HepG2 (cell line): Measurements from ENCODE around the gene COPS6. TPM values are rescaled to one million over a fixed set of nuclear protein-coding genes. Genes with fewer than 3 reads are reported as not detected.

ENCODE experiments used
- AHR ChIP-seq: IDR thresholded peaks from 2 replicates; pipeline ENCODE4 v1.6.1; 2018; ENCODE audit warnings: missing genetic modification reagents, missing compliant biosample characterization
- ATF7-NPFF ChIP-seq: sonication (generic); formaldehyde crosslinking; IDR thresholded peaks from 2 replicates; pipeline ENCODE4 v1.8.1; 2023; ENCODE audit warnings: mild to moderate bottlenecking, low read depth, missing genetic modification reagents, moderate library complexity
- CHCHD3 ChIP-seq: sonication (generic); formaldehyde crosslinking; IDR thresholded peaks from 2 replicates; pipeline ENCODE4 v1.8.0; 2022; ENCODE audit warnings: mild to moderate bottlenecking, missing genetic modification reagents, moderate library complexity
- FOXA1 ChIP-seq, 2 experiments: fragments of 450-650 bp in 1 of 2; sonication (generic) in 1 of 2; formaldehyde crosslinking in 1 of 2; IDR thresholded peaks; 2 replicates each; pipeline versions ENCODE4 v1.4.0 to v1.6.1; 2016 to 2020; ENCODE audit warnings: missing genetic modification reagents in 1 of 2
- MEIS1 ChIP-seq: sonication (generic); formaldehyde crosslinking; IDR thresholded peaks from 2 replicates; pipeline ENCODE4 v1.9.0; 2021; ENCODE audit warnings: mild to moderate bottlenecking, missing genetic modification reagents, moderate library complexity, borderline replicate concordance
- RORA ChIP-seq: sonication (generic); formaldehyde crosslinking; IDR thresholded peaks from 2 replicates; pipeline ENCODE4 v1.5.0; 2020; ENCODE audit warnings: mild to moderate bottlenecking, missing genetic modification reagents, moderate library complexity
- SALL2 ChIP-seq: sonication (generic); formaldehyde crosslinking; IDR thresholded peaks from 2 replicates; pipeline ENCODE4 v1.8.1; 2023; ENCODE audit warnings: mild to moderate bottlenecking, missing genetic modification reagents, inconsistent platforms
- SP1 ChIP-seq, 2 experiments: fragments of 450-650 bp in 1 of 2; sonication (generic) in 1 of 2; formaldehyde crosslinking in 1 of 2; IDR thresholded peaks; 2 replicates each; pipeline versions ENCODE4 v1.4.0 to v1.6.1; 2016 to 2020; ENCODE audit warnings: missing genetic modification reagents in 1 of 2
- TBP ChIP-seq: sonication (generic); formaldehyde crosslinking; IDR thresholded peaks from 2 replicates; pipeline ENCODE4 v1.5.0; 2020; ENCODE audit warnings: missing genetic modification reagents
- TOPORS ChIP-seq: sonication (generic); formaldehyde crosslinking; IDR thresholded peaks from 2 replicates; pipeline ENCODE4 v1.8.0; 2023; ENCODE audit warnings: mild to moderate bottlenecking, missing genetic modification reagents
- ZBTB7B ChIP-seq: sonication (generic); formaldehyde crosslinking; IDR thresholded peaks from 2 replicates; pipeline ENCODE4 v1.4.0; 2020; ENCODE audit warnings: missing genetic modification reagents
- ZNF136 ChIP-seq: sonication (generic); formaldehyde crosslinking; IDR thresholded peaks from 2 replicates; pipeline ENCODE4 v1.8.1; 2022; ENCODE audit warnings: low read depth, mild to moderate bottlenecking, moderate library complexity, missing genetic modification reagents
- ZNF720 ChIP-seq: sonication (generic); formaldehyde crosslinking; IDR thresholded peaks from 2 replicates; pipeline ENCODE4 v1.4.0; 2020; ENCODE audit warnings: missing genetic modification reagents
- ZNF780A ChIP-seq: sonication (generic); formaldehyde crosslinking; IDR thresholded peaks from 2 replicates; pipeline ENCODE4 v1.8.0; 2022; ENCODE audit warnings: mild to moderate bottlenecking, missing genetic modification reagents, moderate library complexity
- ZNF816 ChIP-seq: sonication (generic); formaldehyde crosslinking; IDR thresholded peaks from 2 replicates; pipeline ENCODE4 v1.8.0; 2022; ENCODE audit warnings: missing genetic modification reagents, mild to moderate bottlenecking, borderline replicate concordance
- polyA plus RNA-seq, 8 experiments: library from polyadenylated mRNA; depleted of rRNA in 3 of 8; stranded (reverse) in 7 of 8; unstranded in 1 of 8; fragments of >200 nt; fragmentation: Illumina TruSeq in 4 of 8; extraction: Trizol in 4 of 8; gene quantifications; 2 replicates each; pipeline versions ENCODE4 v1.2.1 to v1.2.3, GENCODE V29; 2011 to 2016; ENCODE audit warnings: low read depth in 4 of 8, missing spikeins in 1 of 8, mixed read lengths in 1 of 8; ENCODE audit not compliant: insufficient read depth in 1 of 8
- total RNA-seq, 5 experiments: library from RNA; depleted of rRNA; stranded (reverse); fragments of >200 nt; fragmentation: Illumina TruSeq; extraction: Trizol; gene quantifications; 2 replicates each; pipeline ENCODE4 v1.2.3, GENCODE V29; 2016; ENCODE audit warnings: low read depth in 1 of 5
- TF ChIP-seq, protein P1 (sequence below): sonication (generic); formaldehyde crosslinking; IDR thresholded peaks from 2 replicates; pipeline ENCODE4 v1.4.0; 2020; ENCODE audit warnings: mild to moderate bottlenecking, missing genetic modification reagents
- TF ChIP-seq, protein P2 (sequence below): sonication (generic); formaldehyde crosslinking; IDR thresholded peaks from 2 replicates; pipeline ENCODE4 v1.5.1; 2020; ENCODE audit warnings: mild to moderate bottlenecking, missing genetic modification reagents, borderline replicate concordance
- TF ChIP-seq, protein P3 (sequence below): sonication (generic); formaldehyde crosslinking; IDR thresholded peaks from 2 replicates; pipeline ENCODE4 v1.5.0; 2020; ENCODE audit warnings: mild to moderate bottlenecking, missing genetic modification reagents
- TF ChIP-seq, protein P4 (sequence below): sonication (generic); formaldehyde crosslinking; IDR thresholded peaks from 2 replicates; pipeline ENCODE4 v1.8.0; 2023; ENCODE audit warnings: mild to moderate bottlenecking, missing genetic modification reagents
- TF ChIP-seq, protein P5 (sequence below): sonication (generic); formaldehyde crosslinking; IDR thresholded peaks from 2 replicates; pipeline ENCODE4 v1.4.0; 2020; ENCODE audit warnings: missing genetic modification reagents

Gene COPS6
- total and polyA plus RNA-seq, 2 of the 13 experiments (the other 11 are each of a cell fraction or from before 2014, with no cell fraction given): 33.4 to 117 TPM

DNA sequence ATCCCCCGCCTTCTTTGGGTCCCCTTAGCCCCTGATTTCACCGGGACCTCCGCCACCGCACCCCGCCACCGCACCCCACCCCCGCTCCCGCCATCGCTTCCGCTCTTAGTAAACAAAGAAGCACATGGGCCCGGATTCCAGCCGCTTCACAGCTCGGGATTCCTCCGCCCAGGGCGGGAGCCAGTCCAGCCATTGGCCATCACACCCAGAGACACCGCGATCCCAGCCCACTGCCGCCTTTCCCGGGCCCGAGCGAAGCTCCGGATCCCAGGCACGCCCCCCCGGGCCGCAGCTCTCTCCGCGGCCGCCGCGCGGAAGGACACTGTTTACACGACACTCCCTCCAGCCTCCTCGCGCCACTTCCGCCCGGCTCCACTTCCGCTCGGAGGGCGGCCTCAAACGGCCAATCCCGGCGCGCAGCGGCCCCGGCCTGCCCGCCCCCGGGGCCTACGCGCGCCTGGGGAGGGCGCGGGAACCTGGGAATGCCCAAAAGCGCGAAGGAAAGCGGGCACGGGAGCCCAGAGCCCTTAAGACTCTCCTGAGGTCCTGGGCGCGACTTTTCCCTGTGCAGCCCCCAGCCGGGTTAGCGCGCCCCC, 11.7 kb downstream of the COPS6 start (continued):
- TF ChIP-seq, protein P1, sequence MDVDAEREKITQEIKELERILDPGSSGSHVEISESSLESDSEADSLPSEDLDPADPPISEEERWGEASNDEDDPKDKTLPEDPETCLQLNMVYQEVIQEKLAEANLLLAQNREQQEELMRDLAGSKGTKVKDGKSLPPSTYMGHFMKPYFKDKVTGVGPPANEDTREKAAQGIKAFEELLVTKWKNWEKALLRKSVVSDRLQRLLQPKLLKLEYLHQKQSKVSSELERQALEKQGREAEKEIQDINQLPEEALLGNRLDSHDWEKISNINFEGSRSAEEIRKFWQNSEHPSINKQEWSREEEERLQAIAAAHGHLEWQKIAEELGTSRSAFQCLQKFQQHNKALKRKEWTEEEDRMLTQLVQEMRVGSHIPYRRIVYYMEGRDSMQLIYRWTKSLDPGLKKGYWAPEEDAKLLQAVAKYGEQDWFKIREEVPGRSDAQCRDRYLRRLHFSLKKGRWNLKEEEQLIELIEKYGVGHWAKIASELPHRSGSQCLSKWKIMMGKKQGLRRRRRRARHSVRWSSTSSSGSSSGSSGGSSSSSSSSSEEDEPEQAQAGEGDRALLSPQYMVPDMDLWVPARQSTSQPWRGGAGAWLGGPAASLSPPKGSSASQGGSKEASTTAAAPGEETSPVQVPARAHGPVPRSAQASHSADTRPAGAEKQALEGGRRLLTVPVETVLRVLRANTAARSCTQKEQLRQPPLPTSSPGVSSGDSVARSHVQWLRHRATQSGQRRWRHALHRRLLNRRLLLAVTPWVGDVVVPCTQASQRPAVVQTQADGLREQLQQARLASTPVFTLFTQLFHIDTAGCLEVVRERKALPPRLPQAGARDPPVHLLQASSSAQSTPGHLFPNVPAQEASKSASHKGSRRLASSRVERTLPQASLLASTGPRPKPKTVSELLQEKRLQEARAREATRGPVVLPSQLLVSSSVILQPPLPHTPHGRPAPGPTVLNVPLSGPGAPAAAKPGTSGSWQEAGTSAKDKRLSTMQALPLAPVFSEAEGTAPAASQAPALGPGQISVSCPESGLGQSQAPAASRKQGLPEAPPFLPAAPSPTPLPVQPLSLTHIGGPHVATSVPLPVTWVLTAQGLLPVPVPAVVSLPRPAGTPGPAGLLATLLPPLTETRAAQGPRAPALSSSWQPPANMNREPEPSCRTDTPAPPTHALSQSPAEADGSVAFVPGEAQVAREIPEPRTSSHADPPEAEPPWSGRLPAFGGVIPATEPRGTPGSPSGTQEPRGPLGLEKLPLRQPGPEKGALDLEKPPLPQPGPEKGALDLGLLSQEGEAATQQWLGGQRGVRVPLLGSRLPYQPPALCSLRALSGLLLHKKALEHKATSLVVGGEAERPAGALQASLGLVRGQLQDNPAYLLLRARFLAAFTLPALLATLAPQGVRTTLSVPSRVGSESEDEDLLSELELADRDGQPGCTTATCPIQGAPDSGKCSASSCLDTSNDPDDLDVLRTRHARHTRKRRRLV (CRISPR knock-in tag): no peak
- TF ChIP-seq SP1 (IDR thresholded peaks at IDR 0.05) (no peak), SP1 (CRISPR knock-in tag; IDR thresholded peaks at IDR 0.05) (peak; percentile 79), ZNF816 (0 out of 2 replicates have a peak, but pooled peaks have one; percentile 46), ATF7-NPFF (CRISPR knock-in tag) (peak; percentile 75), FOXA1 (IDR thresholded peaks at IDR 0.05) (peak; percentile 71), FOXA1 (CRISPR knock-in tag; IDR thresholded peaks at IDR 0.05) (peak; percentile 99), MEIS1 (CRISPR knock-in tag) (no peak), TBP (CRISPR knock-in tag) (no peak), TOPORS (CRISPR knock-in tag) (no peak; the same call in none of the 2 replicates), SALL2 (peak; percentile 85; the same call in 1 of the 2 replicates), RORA (CRISPR knock-in tag) (no peak), AHR (CRISPR knock-in tag) (no peak), ZBTB7B (CRISPR knock-in tag) (0 out of 2 replicates have a peak, but pooled peaks have one; percentile 39), ZNF720 (CRISPR knock-in tag) (no peak), ZNF136 (CRISPR knock-in tag) (no peak), ZNF780A (CRISPR knock-in tag) (no peak), CHCHD3 (peak; percentile 70; the same call in 1 of the 2 replicates)
- TF ChIP-seq, protein P2, sequence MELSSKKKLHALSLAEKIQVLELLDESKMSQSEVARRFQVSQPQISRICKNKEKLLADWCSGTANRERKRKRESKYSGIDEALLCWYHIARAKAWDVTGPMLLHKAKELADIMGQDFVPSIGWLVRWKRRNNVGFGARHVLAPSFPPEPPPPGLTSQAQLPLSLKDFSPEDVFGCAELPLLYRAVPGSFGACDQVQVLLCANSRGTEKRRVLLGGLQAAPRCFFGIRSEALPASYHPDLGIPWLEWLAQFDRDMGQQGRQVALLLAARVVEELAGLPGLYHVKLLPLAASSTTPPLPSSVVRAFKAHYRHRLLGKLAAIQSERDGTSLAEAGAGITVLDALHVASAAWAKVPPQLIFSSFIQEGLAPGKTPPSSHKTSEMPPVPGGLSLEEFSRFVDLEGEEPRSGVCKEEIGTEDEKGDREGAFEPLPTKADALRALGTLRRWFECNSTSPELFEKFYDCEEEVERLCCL: no peak
- TF ChIP-seq, protein P3, sequence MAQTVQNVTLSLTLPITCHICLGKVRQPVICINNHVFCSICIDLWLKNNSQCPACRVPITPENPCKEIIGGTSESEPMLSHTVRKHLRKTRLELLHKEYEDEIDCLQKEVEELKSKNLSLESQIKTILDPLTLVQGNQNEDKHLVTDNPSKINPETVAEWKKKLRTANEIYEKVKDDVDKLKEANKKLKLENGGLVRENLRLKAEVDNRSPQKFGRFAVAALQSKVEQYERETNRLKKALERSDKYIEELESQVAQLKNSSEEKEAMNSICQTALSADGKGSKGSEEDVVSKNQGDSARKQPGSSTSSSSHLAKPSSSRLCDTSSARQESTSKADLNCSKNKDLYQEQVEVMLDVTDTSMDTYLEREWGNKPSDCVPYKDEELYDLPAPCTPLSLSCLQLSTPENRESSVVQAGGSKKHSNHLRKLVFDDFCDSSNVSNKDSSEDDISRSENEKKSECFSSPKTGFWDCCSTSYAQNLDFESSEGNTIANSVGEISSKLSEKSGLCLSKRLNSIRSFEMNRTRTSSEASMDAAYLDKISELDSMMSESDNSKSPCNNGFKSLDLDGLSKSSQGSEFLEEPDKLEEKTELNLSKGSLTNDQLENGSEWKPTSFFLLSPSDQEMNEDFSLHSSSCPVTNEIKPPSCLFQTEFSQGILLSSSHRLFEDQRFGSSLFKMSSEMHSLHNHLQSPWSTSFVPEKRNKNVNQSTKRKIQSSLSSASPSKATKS (CRISPR knock-in tag): no peak
- TF ChIP-seq, protein P4, sequence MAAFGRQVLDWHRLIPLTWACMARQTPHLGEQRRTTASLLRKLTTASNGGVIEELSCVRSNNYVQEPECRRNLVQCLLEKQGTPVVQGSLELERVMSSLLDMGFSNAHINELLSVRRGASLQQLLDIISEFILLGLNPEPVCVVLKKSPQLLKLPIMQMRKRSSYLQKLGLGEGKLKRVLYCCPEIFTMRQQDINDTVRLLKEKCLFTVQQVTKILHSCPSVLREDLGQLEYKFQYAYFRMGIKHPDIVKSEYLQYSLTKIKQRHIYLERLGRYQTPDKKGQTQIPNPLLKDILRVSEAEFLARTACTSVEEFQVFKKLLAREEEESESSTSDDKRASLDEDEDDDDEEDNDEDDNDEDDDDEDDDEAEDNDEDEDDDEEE (CRISPR knock-in tag): peak; percentile 80
- TF ChIP-seq, protein P5, sequence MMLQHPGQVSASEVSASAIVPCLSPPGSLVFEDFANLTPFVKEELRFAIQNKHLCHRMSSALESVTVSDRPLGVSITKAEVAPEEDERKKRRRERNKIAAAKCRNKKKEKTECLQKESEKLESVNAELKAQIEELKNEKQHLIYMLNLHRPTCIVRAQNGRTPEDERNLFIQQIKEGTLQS: peak; percentile 54; the same call in 1 of the 2 replicates
